Activated CD4-positive, alpha-beta T cell treated with anti-CD3 and anti-CD28 coated beads, Interleukin-2, amount 50 U/mL, for 4 hours (primary cell): ENCODE data around the gene CARD14.
A peak's percentile ranks its signal among the peaks of the same experiment; 100 is the strongest.

Experiments used
- DNase-seq, 2 experiments: peaks; one replicate each; pipeline ENCODE4 v3.0.0-alpha.2; 2020

CARD14 gene

GRCh38 chr17:80212962-80213642 is 43.3 kb downstream of the CARD14 start:
- no peak for DNase-seq

- DNase-seq = no peak
Observed at GRCh38 chr17:80213643-80213975, 43.8 kb downstream of the CARD14 start.

GRCh38 chr17:80214012-80214877 is 44.4 kb downstream of the CARD14 start:
- no peak for DNase-seq

- DNase-seq = no peak
Observed at GRCh38 chr17:80214878-80215210, 45.0 kb downstream of the CARD14 start.

- no peak for DNase-seq
Observed at GRCh38 chr17:80216473-80217456, 46.9 kb downstream of the CARD14 start.

GRCh38 chr17:80217703-80218362 is 48.0 kb downstream of the CARD14 start:
- DNase-seq = no peak

GRCh38 chr17:80218391-80218790 is 48.6 kb downstream of the CARD14 start:
- no peak for DNase-seq

- peak; percentile 94 to 95 for DNase-seq
Observed at GRCh38 chr17:80219013-80219762, 49.4 kb downstream of the CARD14 start.

GRCh38 chr17:80219763-80220053 is 49.9 kb downstream of the CARD14 start:
- no peak for DNase-seq

- DNase-seq = peak; percentile 38 to 42
Observed at GRCh38 chr17:80220054-80220735, 50.4 kb downstream of the CARD14 start, which contains the start of the genes SGSH and SLC26A11. SGSH (minus strand) TSS chr17:80220333; CDS start chr17:80220313, 20 bp downstream. SLC26A11 (plus strand) TSS chr17:80220427; CDS start chr17:80221561, 1,134 bp downstream.

- peak in 1 of 2 experiments; percentile 8 for DNase-seq
Observed at GRCh38 chr17:80220736-80221215, 50.9 kb downstream of the CARD14 start.

- no peak for DNase-seq
Observed at GRCh38 chr17:80221351-80222105, 51.7 kb downstream of the CARD14 start.

- no peak for DNase-seq
Observed at GRCh38 chr17:80222376-80223141, 52.7 kb downstream of the CARD14 start.

- no peak for DNase-seq
Observed at GRCh38 chr17:80223142-80223815, 53.4 kb downstream of the CARD14 start.

- DNase-seq = no peak
Observed at GRCh38 chr17:80223838-80224497, 54.1 kb downstream of the CARD14 start.

GRCh38 chr17:80224683-80225082 is 54.9 kb downstream of the CARD14 start:
- DNase-seq = no peak

GRCh38 chr17:80225230-80225629 is 55.4 kb downstream of the CARD14 start:
- no peak for DNase-seq

- DNase-seq = no peak
Observed at GRCh38 chr17:80227156-80227555, 57.3 kb downstream of the CARD14 start.
